PC-9 (cell line): ENCODE measurements around the gene ATAD3B. TPM values are rescaled to one million over a fixed set of nuclear protein-coding genes. Genes with fewer than 3 reads are reported as not detected.

Experiments
- BruUV-seq: library from RNA; stranded (reverse); fragments of 400-500 nt; replicated peaks from 2 replicates; lab custom pipeline; 2021; lab: Mats Ljungman, UMichigan
- CTCF ChIA-PET: fragments of 300-600 bp; sonication (Branson Sonifier 250); formaldehyde crosslinking; loops from one replicate; lab custom pipeline; 2022; ENCODE audit warnings: antibody characterized with exemption; lab: Charles Lee
- POLR2A ChIA-PET: fragments of 300-600 bp; sonication (Branson Sonifier 250); formaldehyde crosslinking; loops from one replicate; lab custom pipeline; 2022; ENCODE audit warnings: antibody characterized with exemption; ENCODE audit not compliant: unreplicated experiment; lab: Charles Lee
- DNase-seq, 2 experiments: peaks; one replicate each; pipeline versions ENCODE4 v3.0.0 to v3.0.0-alpha.2; 2015 to 2022; ENCODE audit warnings: mixed read lengths in 1 of 2
- H2AFZ ChIP-seq: fragments of 200-600 bp; sonication (generic); 2 replicates; pipeline ENCODE4 v1.8.1; 2017; ENCODE audit warnings: antibody characterized with exemption
- H3F3A ChIP-seq: fragments of 200-600 bp; sonication (generic); 2 replicates; pipeline ENCODE4 v1.8.1; 2017; ENCODE audit warnings: antibody characterized with exemption, mild to moderate bottlenecking, low read depth; ENCODE audit not compliant: insufficient read depth
- H3K27ac ChIP-seq: fragments of 200-600 bp; sonication (generic); 2 replicates; pipeline ENCODE4 v1.6.1; 2016; ENCODE audit warnings: mixed run types
- H3K27me3 ChIP-seq: fragments of 200-600 bp; sonication (generic); 2 replicates; pipeline ENCODE4 v1.6.1; 2016; ENCODE audit warnings: low read depth, mixed run types; ENCODE audit not compliant: insufficient read depth
- H3K36me3 ChIP-seq: fragments of 200-600 bp; sonication (generic); 2 replicates; pipeline ENCODE4 v1.6.1; 2016; ENCODE audit warnings: low read depth, mixed run types
- H3K4me1 ChIP-seq: fragments of 200-600 bp; sonication (generic); replicated peaks from 2 replicates; pipeline ENCODE4 v1.6.1; 2016; ENCODE audit warnings: mixed run types; ENCODE audit not compliant: insufficient read depth
- H3K4me2 ChIP-seq: fragments of 200-600 bp; sonication (generic); 2 replicates; pipeline ENCODE4 v1.6.1; 2017; ENCODE audit warnings: mixed run types
- H3K4me3 ChIP-seq: fragments of 200-600 bp; sonication (generic); 2 replicates; pipeline ENCODE4 v1.6.1; 2016; ENCODE audit warnings: mixed run types
- H3K79me2 ChIP-seq: fragments of 200-600 bp; sonication (generic); 2 replicates; pipeline ENCODE4 v1.6.1; 2017; ENCODE audit warnings: low read depth, mixed run types
- H3K9me2 ChIP-seq: fragments of 200-600 bp; sonication (generic); 2 replicates; pipeline ENCODE4 v1.8.1; 2017; ENCODE audit warnings: mild to moderate bottlenecking; ENCODE audit not compliant: insufficient read depth
- H3K9me3 ChIP-seq: fragments of 200-600 bp; sonication (generic); 2 replicates; pipeline ENCODE4 v1.8.1; 2016; ENCODE audit warnings: low read depth; ENCODE audit not compliant: insufficient read depth
- H4K20me1 ChIP-seq: fragments of 200-600 bp; sonication (generic); 2 replicates; pipeline ENCODE4 v1.8.1; 2017; ENCODE audit not compliant: insufficient read depth
- EZH2 ChIP-seq: fragments of 200-600 bp; sonication (generic); IDR thresholded peaks from 2 replicates; pipeline ENCODE4 v1.8.0; 2017; ENCODE audit warnings: antibody characterized with exemption, low read depth
- intact Hi-C: fragments of 100-400 bp; cut with micrococcal nuclease; formaldehyde crosslinking; loops from one replicate; pipeline ENCODE4 v1.10.0; 2022; ENCODE audit not compliant: unreplicated experiment
- total RNA-seq: library from RNA; stranded (reverse); gene quantifications from 2 replicates; pipeline ENCODE4 v1.2.3, GENCODE V29; 2021
- TF ChIP-seq, protein P1 (sequence below): fragments of 200-600 bp; sonication (generic); conservative IDR thresholded peaks from 2 replicates; pipeline ENCODE4 v1.6.1; 2017; ENCODE audit warnings: mixed run types, antibody characterized with exemption, mild to moderate bottlenecking, moderate library complexity

ATAD3B gene
- total RNA-seq, 1 experiment from 2014 or later, result 32.8 TPM

DNA sequence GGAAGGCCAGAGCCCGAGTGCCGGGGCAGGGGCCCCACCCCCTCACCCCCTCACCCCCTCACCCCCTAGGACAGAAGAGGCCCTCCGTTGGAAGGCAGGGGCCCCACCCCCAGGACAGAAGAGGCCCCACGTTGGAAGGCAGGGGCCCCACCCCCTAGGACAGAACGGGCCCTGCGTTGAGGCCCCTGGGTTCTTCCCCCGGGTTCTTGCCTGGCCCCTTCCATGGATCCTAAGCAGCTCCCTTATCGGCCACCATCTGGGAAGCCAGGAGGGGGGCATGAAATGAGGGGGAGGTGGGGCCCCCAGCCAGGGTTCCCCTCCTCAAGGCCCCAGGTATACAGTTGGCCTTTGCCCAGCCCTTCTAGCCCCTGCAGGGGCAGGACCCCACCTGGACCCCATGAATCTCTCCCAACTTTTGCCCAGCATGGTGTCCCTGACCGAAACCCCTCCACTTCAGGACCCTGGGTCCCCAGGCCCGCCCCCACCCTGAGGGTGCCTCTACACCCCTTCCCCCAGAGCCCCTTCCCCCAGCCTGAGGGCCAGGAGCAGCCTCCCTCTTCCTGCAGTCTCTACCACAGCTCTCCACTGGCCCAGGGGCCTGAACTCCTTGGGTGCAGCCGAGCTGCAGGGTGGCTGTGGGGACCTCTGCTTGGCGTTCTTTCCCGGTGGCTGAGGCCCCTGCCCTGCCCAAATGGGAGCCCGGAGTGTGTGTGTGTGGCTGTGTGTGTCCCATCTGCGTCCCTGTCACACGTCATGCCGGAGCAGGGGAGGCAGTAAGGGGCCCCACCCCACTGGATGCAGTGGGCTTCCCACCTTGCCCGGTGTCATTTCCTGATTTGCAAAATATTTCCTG is 40.3 kb upstream of the ATAD3B start:
- DNase-seq, result no peak
- Histone ChIP-seq H3F3A (peaks cover 33% of the 10 kb centered on the region; the same call in 1 of the 2 replicates), H2AFZ (peak overlapping the region; percentile 66), H3K4me3 (peak overlapping the region; percentile 52), H3K4me2 (peak overlapping the region; percentile 85), H3K36me3 (no peaks in the 10 kb centered on the region), H3K79me2 (peaks cover 3% of the 10 kb centered on the region; the same call in 1 of the 2 replicates), H3K27me3 (no peaks in the 10 kb centered on the region), H4K20me1 (no peaks in the 10 kb centered on the region), H3K4me1 (peaks cover 59% of the 10 kb centered on the region), H3K9me3 (no peaks in the 10 kb centered on the region), H3K27ac (peak overlapping the region; percentile 51), H3K9me2 (no peaks in the 10 kb centered on the region)
- no TSS peak for BruUV-seq
- TF ChIP-seq, protein P1, sequence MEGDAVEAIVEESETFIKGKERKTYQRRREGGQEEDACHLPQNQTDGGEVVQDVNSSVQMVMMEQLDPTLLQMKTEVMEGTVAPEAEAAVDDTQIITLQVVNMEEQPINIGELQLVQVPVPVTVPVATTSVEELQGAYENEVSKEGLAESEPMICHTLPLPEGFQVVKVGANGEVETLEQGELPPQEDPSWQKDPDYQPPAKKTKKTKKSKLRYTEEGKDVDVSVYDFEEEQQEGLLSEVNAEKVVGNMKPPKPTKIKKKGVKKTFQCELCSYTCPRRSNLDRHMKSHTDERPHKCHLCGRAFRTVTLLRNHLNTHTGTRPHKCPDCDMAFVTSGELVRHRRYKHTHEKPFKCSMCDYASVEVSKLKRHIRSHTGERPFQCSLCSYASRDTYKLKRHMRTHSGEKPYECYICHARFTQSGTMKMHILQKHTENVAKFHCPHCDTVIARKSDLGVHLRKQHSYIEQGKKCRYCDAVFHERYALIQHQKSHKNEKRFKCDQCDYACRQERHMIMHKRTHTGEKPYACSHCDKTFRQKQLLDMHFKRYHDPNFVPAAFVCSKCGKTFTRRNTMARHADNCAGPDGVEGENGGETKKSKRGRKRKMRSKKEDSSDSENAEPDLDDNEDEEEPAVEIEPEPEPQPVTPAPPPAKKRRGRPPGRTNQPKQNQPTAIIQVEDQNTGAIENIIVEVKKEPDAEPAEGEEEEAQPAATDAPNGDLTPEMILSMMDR, result no peak
- TF ChIP-seq EZH2, result no peak
- ChIA-PET POLR2A (interaction anchor here (0.5 to 1.0 kb wide), 8 partner anchors 13 to 1155 kb away, joined by 3 to 9 read pairs (median 5); partner anchors contain the start of gene CCNL2), CTCF (interaction anchor here (0.6 to 0.8 kb wide), 2 partner anchors 32 to 93 kb away, joined by 3 to 5 read pairs; partner anchors contain the start of gene CCNL2)
- intact Hi-C loops, result loop anchor here (10.0 kb wide), 1 partner anchor 86 kb away; the partner anchor contains the start of gene DVL1

DNA sequence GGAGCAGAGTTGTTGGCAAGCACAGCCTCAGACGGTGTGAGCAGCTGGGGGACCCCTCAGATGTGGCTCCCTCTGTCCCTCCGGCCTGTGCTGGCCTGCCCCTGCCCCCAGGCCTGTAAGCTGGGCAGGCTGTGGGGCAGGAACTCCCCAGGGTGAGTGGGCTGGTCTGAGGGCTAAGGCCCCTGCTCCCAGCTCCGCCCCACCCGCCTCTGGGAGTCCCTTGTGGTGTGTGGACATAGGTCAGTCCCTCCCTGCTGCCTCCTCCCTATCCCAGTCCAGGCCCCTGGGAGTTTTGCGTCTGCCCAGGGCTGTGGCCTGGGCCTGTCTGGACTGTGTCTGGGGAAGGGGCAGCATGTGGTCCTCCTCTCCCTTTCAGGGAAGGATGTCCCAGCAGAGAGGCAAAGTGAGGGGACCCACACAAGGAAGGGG is 39.7 kb upstream of the ATAD3B start:
- no peaks in the 10 kb centered on the region for H3K9me2 ChIP-seq
- peak overlapping the region; percentile 52 for H3K4me3 ChIP-seq
- H3K9me3 ChIP-seq, result no peaks in the 10 kb centered on the region
- H4K20me1 ChIP-seq, result no peaks in the 10 kb centered on the region
- ChIA-PET CTCF (interaction anchor here (0.8 kb wide), 1 partner anchor 33 kb away, joined by 3 read pairs; the partner anchor contains the start of gene CCNL2), POLR2A (interaction anchor here (0.6 to 0.9 kb wide), 4 partner anchors 11 to 434 kb away, joined by 3 to 7 read pairs (median 4); partner anchors contain the start of gene CCNL2)
- H3K27me3 ChIP-seq, result no peaks in the 10 kb centered on the region
- DNase-seq, result peak; percentile 74 to 91
- H3K79me2 ChIP-seq, result peaks cover 5% of the 10 kb centered on the region; the same call in 1 of the 2 replicates
- H3K36me3 ChIP-seq, result no peaks in the 10 kb centered on the region
- peak overlapping the region; percentile 85 for H3K4me2 ChIP-seq
- H3F3A ChIP-seq, result peaks cover 33% of the 10 kb centered on the region; the same call in 1 of the 2 replicates
- TF ChIP-seq, protein P1, result no peak
- TF ChIP-seq EZH2, result no peak
- peak overlapping the region; percentile 51 for H3K27ac ChIP-seq
- BruUV-seq, result no TSS peak
- intact Hi-C loops, result loop anchor here (1.0 to 10.0 kb wide), 4 partner anchors 10 to 87 kb away; partner anchors contain the start of genes DVL1 and MRPL20
- H2AFZ ChIP-seq, result peak overlapping the region; percentile 66; the same call in 1 of the 2 replicates
- peaks cover 64% of the 10 kb centered on the region for H3K4me1 ChIP-seq
